ENCODE data around the gene KRR1. TPM values are rescaled to one million over a fixed set of nuclear protein-coding genes. Genes with fewer than 3 reads are reported as not detected.
"Not testable (repeated sequence)": the region's sequence is repeated elsewhere in the genome, so short reads cannot be mapped to it uniquely, and the experiment has no call there.

KRR1 gene
- total RNA-seq, 1 donor from 2014 or later, result 21.4 TPM

DNA sequence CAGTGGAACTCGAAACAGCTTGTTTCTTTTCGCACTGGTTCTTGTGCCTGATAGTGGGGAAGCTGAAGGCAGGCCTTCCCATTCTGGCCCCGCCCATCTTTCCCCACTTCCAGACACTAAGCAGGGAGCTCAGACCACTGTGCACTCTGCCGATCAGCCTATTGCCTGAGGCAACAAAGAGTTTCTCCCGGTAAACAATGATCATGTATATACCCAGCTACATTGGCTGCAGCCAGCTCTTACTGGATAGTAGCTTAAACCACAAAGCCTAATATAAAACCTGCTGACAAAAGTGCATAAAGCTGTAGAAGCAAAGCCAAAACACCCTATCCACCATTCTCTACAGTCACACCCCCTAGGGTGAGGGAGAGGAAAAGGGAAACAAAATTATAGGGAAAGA is 55.6 kb downstream of the KRR1 start:
- Histone ChIP-seq H3K36me3 (no peaks in the 10 kb centered on the region), H3K27ac (no peak overlapping the region), H3K4me1 (no peaks in the 10 kb centered on the region), H3K9me3 (no peaks in the 10 kb centered on the region), H3K27me3 (no peaks in the 10 kb centered on the region), H3K4me3 (no peak overlapping the region)
- DNase-seq (ENCODE audit: extremely low spot score in 2 of 2), result no peak
- TF ChIP-seq CTCF (IDR thresholded peaks at IDR 0.05), result no peak
- no peak for TF ChIP-seq POLR2AphosphoS5 (IDR thresholded peaks at IDR 0.05; ENCODE audit: insufficient read depth in 1 of 2, low read depth in 1 of 2)
- no peak for TF ChIP-seq POLR2A (IDR thresholded peaks at IDR 0.05)
- intact Hi-C loops (cut with DNase I), result no loop called here

DNA sequence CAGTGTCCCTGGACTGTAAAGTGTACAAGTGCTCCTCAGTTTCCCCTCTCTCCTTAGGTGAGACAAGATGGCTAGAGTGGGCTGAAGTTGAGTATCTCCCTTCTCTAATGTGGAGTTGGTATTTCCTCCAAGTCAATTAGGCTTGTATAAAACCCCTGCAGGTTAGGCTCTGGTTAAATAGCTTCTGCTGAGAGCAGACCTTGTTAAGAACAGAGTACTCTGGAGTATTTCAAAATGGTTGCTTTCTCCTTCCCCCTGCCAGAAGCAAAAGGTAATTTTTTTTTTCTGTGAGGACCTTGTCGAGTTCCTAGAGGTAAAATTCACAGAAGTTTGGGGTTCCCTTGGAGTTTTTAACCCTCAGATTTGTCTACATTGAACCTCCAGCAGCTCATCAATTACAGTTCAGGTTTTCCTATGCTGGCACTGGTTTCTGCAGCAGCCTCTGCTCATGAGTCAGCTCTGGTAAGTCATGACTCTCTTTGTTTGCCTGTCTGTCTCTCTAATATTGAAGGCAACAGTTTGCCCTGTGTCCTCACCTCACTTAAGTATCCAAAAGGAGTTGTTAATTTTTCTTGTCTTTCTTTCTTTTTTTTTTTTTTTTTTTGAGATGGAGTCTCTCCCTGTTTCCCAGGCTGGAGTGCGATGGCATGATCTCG is 58.6 kb downstream of the KRR1 start:
- no peak overlapping the region for H3K4me3 ChIP-seq

GRCh38 chr12:75447691-75448393 is 63.6 kb downstream of the KRR1 start:
- Histone ChIP-seq H3K27ac (no peak overlapping the region), H3K4me1 (no peaks in the 10 kb centered on the region), H3K4me3 (no peak overlapping the region), H3K27me3 (no peaks in the 10 kb centered on the region), H3K9me3 (no peaks in the 10 kb centered on the region), H3K36me3 (no peaks in the 10 kb centered on the region)
- no peak for DNase-seq (ENCODE audit: extremely low spot score in 2 of 2)
- TF ChIP-seq POLR2A (IDR thresholded peaks at IDR 0.05) (no peak), POLR2AphosphoS5 (IDR thresholded peaks at IDR 0.05; ENCODE audit: insufficient read depth in 1 of 2, low read depth in 1 of 2) (no peak), CTCF (IDR thresholded peaks at IDR 0.05) (no peak)
- intact Hi-C loops (cut with DNase I), result no loop called here

More for the DNA sequence above, 58.6 kb downstream of the KRR1 start:
- H3K9me3 ChIP-seq, result no peaks in the 10 kb centered on the region
- no peaks in the 10 kb centered on the region for H3K4me1 ChIP-seq
- H3K27ac ChIP-seq, result no peak overlapping the region
- no peaks in the 10 kb centered on the region for H3K27me3 ChIP-seq
- TF ChIP-seq POLR2A (IDR thresholded peaks at IDR 0.05) (no peak), POLR2AphosphoS5 (IDR thresholded peaks at IDR 0.05; ENCODE audit: insufficient read depth in 1 of 2, low read depth in 1 of 2) (no peak), CTCF (IDR thresholded peaks at IDR 0.05) (no peak)
- DNase-seq (ENCODE audit: extremely low spot score in 2 of 2), result no peak
- intact Hi-C loops (cut with DNase I), result no loop called here
- no peaks in the 10 kb centered on the region for H3K36me3 ChIP-seq

DNA sequence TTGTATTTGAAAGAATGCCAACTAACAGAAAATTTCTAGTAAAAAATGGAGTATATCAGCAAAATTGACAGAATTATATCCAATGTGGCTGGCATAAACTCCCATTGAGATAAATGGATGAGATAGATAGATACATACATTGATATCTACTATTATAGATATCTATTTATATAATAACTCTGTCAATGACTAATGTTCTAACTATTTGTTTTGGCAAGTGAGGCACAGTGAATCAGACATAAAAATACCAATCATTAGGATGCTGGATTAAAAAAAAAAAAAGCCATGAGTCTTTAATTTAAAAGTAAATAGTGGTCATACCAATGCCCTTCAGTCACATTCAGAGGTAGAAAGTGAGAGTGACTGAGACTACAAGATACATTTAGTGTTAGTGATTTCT is 64.6 kb downstream of the KRR1 start:
- H3K27ac ChIP-seq, result no peak overlapping the region
- H3K4me3 ChIP-seq, result no peak overlapping the region
- H3K36me3 ChIP-seq, result no peaks in the 10 kb centered on the region
- no peaks in the 10 kb centered on the region for H3K4me1 ChIP-seq
- DNase-seq (ENCODE audit: extremely low spot score in 2 of 2), result no peak
- H3K9me3 ChIP-seq, result no peaks in the 10 kb centered on the region
- TF ChIP-seq POLR2AphosphoS5 (IDR thresholded peaks at IDR 0.05; ENCODE audit: insufficient read depth in 1 of 2, low read depth in 1 of 2) (no peak), CTCF (IDR thresholded peaks at IDR 0.05) (no peak), POLR2A (IDR thresholded peaks at IDR 0.05) (no peak)
- intact Hi-C loops (cut with DNase I), result no loop called here
- no peaks in the 10 kb centered on the region for H3K27me3 ChIP-seq

- H3K27ac ChIP-seq; H3K27me3 ChIP-seq; intact Hi-C loops (cut with DNase I); DNase-seq (ENCODE audit: extremely low spot score in 2 of 2); H3K4me1 ChIP-seq; H3K4me3 ChIP-seq; H3K36me3 ChIP-seq; H3K9me3 ChIP-seq: not testable (repeated sequence)
Observed at GRCh38 chr12:75445137-75445507, 66.3 kb downstream of the KRR1 start.
